Activated naive CD4-positive, alpha-beta T cell treated with anti-CD3 and anti-CD28 coated beads, Interleukin-2, amount 50 U/mL, for 24 hours (primary cell): ENCODE data around the gene IFI44L.

Experiments
- H3K27ac Mint-ChIP-seq: one replicate; pipeline ENCODE4 v1.8.0; 2021; ENCODE audit warnings: mild to moderate bottlenecking, mixed read lengths
- H3K27me3 Mint-ChIP-seq: one replicate; pipeline ENCODE4 v1.8.0; 2021; ENCODE audit warnings: mixed read lengths
- H3K36me3 Mint-ChIP-seq: one replicate; pipeline ENCODE4 v1.8.0; 2021; ENCODE audit warnings: mixed read lengths
- H3K4me1 Mint-ChIP-seq: one replicate; pipeline ENCODE4 v1.8.0; 2021; ENCODE audit warnings: mixed read lengths
- H3K4me3 Mint-ChIP-seq: one replicate; pipeline ENCODE4 v1.8.0; 2021; ENCODE audit warnings: mild to moderate bottlenecking, mixed read lengths
- H3K9me3 Mint-ChIP-seq: one replicate; pipeline ENCODE4 v1.8.0; 2021; ENCODE audit warnings: mixed read lengths

Gene IFI44L

GRCh38 chr1:78620666-78621065, 418 bp downstream of the IFI44L start:
- H3K4me1 Mint-ChIP-seq: peaks cover 76% of the 10 kb centered on the region
- H3K9me3 Mint-ChIP-seq: no peaks in the 10 kb centered on the region
- H3K36me3 Mint-ChIP-seq: peaks cover 14% of the 10 kb centered on the region
- peak overlapping the region; percentile 91 for H3K4me3 Mint-ChIP-seq
- H3K27me3 Mint-ChIP-seq: no peaks in the 10 kb centered on the region
- H3K27ac Mint-ChIP-seq: peak overlapping the region; percentile 93

- Mint-ChIP-seq H3K4me1 (peaks cover 88% of the 10 kb centered on the region), H3K4me3 (peak overlapping the region; percentile 87), H3K27ac (peak overlapping the region; percentile 90), H3K36me3 (peaks cover 19% of the 10 kb centered on the region), H3K27me3 (no peaks in the 10 kb centered on the region), H3K9me3 (no peaks in the 10 kb centered on the region)
These were observed 2.3 kb downstream of the IFI44L start for GRCh38 chr1:78622548-78622947.

- Mint-ChIP-seq H3K27ac (peak overlapping the region; percentile 60), H3K9me3 (no peaks in the 10 kb centered on the region), H3K36me3 (peaks cover 25% of the 10 kb centered on the region), H3K4me1 (peaks cover 80% of the 10 kb centered on the region), H3K4me3 (peak overlapping the region; percentile 87), H3K27me3 (no peaks in the 10 kb centered on the region)
These were observed 3.8 kb downstream of the IFI44L start for GRCh38 chr1:78624035-78624434.

- peaks cover 59% of the 10 kb centered on the region for H3K4me1 Mint-ChIP-seq
- peaks cover 28% of the 10 kb centered on the region for H3K36me3 Mint-ChIP-seq
- H3K9me3 Mint-ChIP-seq: no peaks in the 10 kb centered on the region
- H3K27ac Mint-ChIP-seq: no peak overlapping the region
- H3K4me3 Mint-ChIP-seq: no peak overlapping the region
- no peaks in the 10 kb centered on the region for H3K27me3 Mint-ChIP-seq
These were observed 7.1 kb downstream of the IFI44L start for GRCh38 chr1:78627321-78627720.

GRCh38 chr1:78630600-78630999, 10.4 kb downstream of the IFI44L start:
- H3K4me1 Mint-ChIP-seq: peaks cover 31% of the 10 kb centered on the region
- H3K4me3 Mint-ChIP-seq: no peak overlapping the region
- peaks cover 23% of the 10 kb centered on the region for H3K36me3 Mint-ChIP-seq
- no peak overlapping the region for H3K27ac Mint-ChIP-seq
- H3K27me3 Mint-ChIP-seq: no peaks in the 10 kb centered on the region
- peaks cover 7% of the 10 kb centered on the region for H3K9me3 Mint-ChIP-seq

- Mint-ChIP-seq H3K27me3 (no peaks in the 10 kb centered on the region), H3K4me3 (no peak overlapping the region), H3K27ac (no peak overlapping the region), H3K36me3 (peaks cover 24% of the 10 kb centered on the region), H3K4me1 (peaks cover 15% of the 10 kb centered on the region), H3K9me3 (peaks cover 7% of the 10 kb centered on the region)
These were observed 13.0 kb downstream of the IFI44L start for GRCh38 chr1:78633209-78633608.

- H3K4me1 Mint-ChIP-seq: peaks cover 20% of the 10 kb centered on the region
- no peaks in the 10 kb centered on the region for H3K9me3 Mint-ChIP-seq
- no peak overlapping the region for H3K27ac Mint-ChIP-seq
- H3K4me3 Mint-ChIP-seq: no peak overlapping the region
- H3K36me3 Mint-ChIP-seq: peaks cover 35% of the 10 kb centered on the region
- H3K27me3 Mint-ChIP-seq: no peaks in the 10 kb centered on the region
These were observed 20.2 kb downstream of the IFI44L start for GRCh38 chr1:78640462-78640861.

- Mint-ChIP-seq H3K27me3 (no peaks in the 10 kb centered on the region), H3K4me3 (no peak overlapping the region), H3K9me3 (no peaks in the 10 kb centered on the region), H3K27ac (no peak overlapping the region), H3K36me3 (peaks cover 33% of the 10 kb centered on the region), H3K4me1 (peaks cover 31% of the 10 kb centered on the region)
These were observed 21.3 kb downstream of the IFI44L start for GRCh38 chr1:78641558-78641957.

GRCh38 chr1:78645723-78646122, 25.5 kb downstream of the IFI44L start:
- no peaks in the 10 kb centered on the region for H3K27me3 Mint-ChIP-seq
- H3K9me3 Mint-ChIP-seq: peaks cover 9% of the 10 kb centered on the region
- H3K27ac Mint-ChIP-seq: no peak overlapping the region
- H3K4me3 Mint-ChIP-seq: no peak overlapping the region
- H3K4me1 Mint-ChIP-seq: peaks cover 65% of the 10 kb centered on the region
- H3K36me3 Mint-ChIP-seq: peaks cover 35% of the 10 kb centered on the region

- no peak overlapping the region for H3K4me3 Mint-ChIP-seq
- no peak overlapping the region for H3K27ac Mint-ChIP-seq
- peaks cover 78% of the 10 kb centered on the region for H3K4me1 Mint-ChIP-seq
- H3K9me3 Mint-ChIP-seq: peaks cover 9% of the 10 kb centered on the region
- peaks cover 25% of the 10 kb centered on the region for H3K36me3 Mint-ChIP-seq
- no peaks in the 10 kb centered on the region for H3K27me3 Mint-ChIP-seq
These were observed 27.0 kb downstream of the IFI44L start for GRCh38 chr1:78647238-78647637.

GRCh38 chr1:78649628-78650027, 29.4 kb downstream of the IFI44L start, which contains the start of gene IFI44:
TSS of gene IFI44 (plus strand) at chr1:78649831. CDS start at chr1:78650196, 365 bp downstream.
- H3K4me1 Mint-ChIP-seq: peaks cover 85% of the 10 kb centered on the region
- peak within 1 kb of the TSS; percentile 92 for H3K4me3 Mint-ChIP-seq
- peak within 1 kb of the TSS; percentile 87 for H3K27ac Mint-ChIP-seq
- peaks cover 12% of the 10 kb centered on the region for H3K36me3 Mint-ChIP-seq
- H3K9me3 Mint-ChIP-seq: peaks cover 9% of the 10 kb centered on the region
- H3K27me3 Mint-ChIP-seq: no peaks in the 10 kb centered on the region

GRCh38 chr1:78650114-78650660, 29.9 kb downstream of the IFI44L start:
- Mint-ChIP-seq H3K27ac (peak overlapping the region; percentile 87), H3K36me3 (peaks cover 12% of the 10 kb centered on the region), H3K9me3 (peaks cover 9% of the 10 kb centered on the region), H3K4me3 (peak overlapping the region; percentile 92), H3K27me3 (no peaks in the 10 kb centered on the region), H3K4me1 (peaks cover 84% of the 10 kb centered on the region)

- Mint-ChIP-seq H3K4me3 (peak overlapping the region; percentile 92), H3K27me3 (no peaks in the 10 kb centered on the region), H3K9me3 (peaks cover 9% of the 10 kb centered on the region), H3K4me1 (peaks cover 83% of the 10 kb centered on the region), H3K36me3 (peaks cover 14% of the 10 kb centered on the region), H3K27ac (peak overlapping the region; percentile 87)
These were observed 31.0 kb downstream of the IFI44L start for GRCh38 chr1:78651241-78651640.

GRCh38 chr1:78652019-78652560, 31.8 kb downstream of the IFI44L start:
- Mint-ChIP-seq H3K27me3 (no peaks in the 10 kb centered on the region), H3K36me3 (peaks cover 17% of the 10 kb centered on the region), H3K4me3 (peak overlapping the region; percentile 92), H3K27ac (peak overlapping the region; percentile 76), H3K9me3 (peaks cover 9% of the 10 kb centered on the region), H3K4me1 (peaks cover 77% of the 10 kb centered on the region)

GRCh38 chr1:78658901-78659300, 38.7 kb downstream of the IFI44L start:
- Mint-ChIP-seq H3K4me3 (no peak overlapping the region), H3K27ac (peak overlapping the region; percentile 14), H3K4me1 (peaks cover 52% of the 10 kb centered on the region), H3K27me3 (no peaks in the 10 kb centered on the region), H3K36me3 (peaks cover 33% of the 10 kb centered on the region), H3K9me3 (no peaks in the 10 kb centered on the region)

GRCh38 chr1:78663923-78664322, 43.7 kb downstream of the IFI44L start:
- peaks cover 16% of the 10 kb centered on the region for H3K36me3 Mint-ChIP-seq
- H3K9me3 Mint-ChIP-seq: no peaks in the 10 kb centered on the region
- H3K27ac Mint-ChIP-seq: peak overlapping the region; percentile 44
- H3K27me3 Mint-ChIP-seq: no peaks in the 10 kb centered on the region
- no peak overlapping the region for H3K4me3 Mint-ChIP-seq
- H3K4me1 Mint-ChIP-seq: peaks cover 17% of the 10 kb centered on the region

GRCh38 chr1:78664763-78665162, 44.5 kb downstream of the IFI44L start:
- no peak overlapping the region for H3K27ac Mint-ChIP-seq

More at GRCh38 chr1:78664763-78665162, 44.5 kb downstream of the IFI44L start:
- Mint-ChIP-seq H3K27me3 (no peaks in the 10 kb centered on the region), H3K36me3 (peaks cover 10% of the 10 kb centered on the region), H3K4me3 (no peak overlapping the region), H3K9me3 (no peaks in the 10 kb centered on the region), H3K4me1 (peaks cover 10% of the 10 kb centered on the region)
